Uterus (tissue), 2 donors: ENCODE results near the gene EXOC3.

Experiments
- CTCF ChIP-seq, 4 experiments: fragments of 200-600 bp in 2 of 4; fragments of 450-650 bp in 2 of 4; sonication (generic) in 2 of 4; IDR thresholded peaks; one replicate each; pipeline ENCODE4 v1.5.1; 2016 to 2019; ENCODE audit warnings: antibody characterized with exemption in 4 of 4, mild to moderate bottlenecking in 2 of 4, moderate library complexity in 1 of 4
- POLR2A ChIP-seq, 2 donors: fragments of 450-650 bp; IDR thresholded peaks; one replicate each; pipeline ENCODE4 v1.6.1; 2016; ENCODE audit warnings: antibody characterized with exemption in 2 of 2, mild to moderate bottlenecking in 1 of 2, moderate library complexity in 1 of 2

GRCh38 chr5:446066-446882 is 3.3 kb downstream of the EXOC3 start:
- no peak for TF ChIP-seq CTCF (IDR thresholded peaks at IDR 0.05)
- TF ChIP-seq POLR2A (IDR thresholded peaks at IDR 0.05) = no peak
